HCT116 (cell line): ENCODE results near the gene ARMC3. TPM values are rescaled to one million over a fixed set of nuclear protein-coding genes. Genes with fewer than 3 reads are reported as not detected.

Source experiments
- ATAC-seq: fragments of 200-7000 bp; cut with Tn5 transposase; 2 replicates; pipeline ENCODE4 v1.9.1; 2020; ENCODE audit warnings: mild to moderate bottlenecking, moderate library complexity
- BruUV-seq: library from RNA; stranded (reverse); fragments of 400-500 nt; replicated peaks from 2 replicates; lab custom pipeline; 2021; lab: Mats Ljungman, UMichigan
- CTCF ChIA-PET: fragments of 300-600 bp; sonication (Branson Sonifier 250); formaldehyde crosslinking; loops from one replicate; lab custom pipeline; 2021; ENCODE audit warnings: antibody characterized with exemption; lab: Charles Lee
- POLR2A ChIA-PET: fragments of 300-600, 350-600 bp; sonication (Branson Sonifier 250); formaldehyde crosslinking; loops from one replicate; lab custom pipeline; 2021; ENCODE audit warnings: antibody characterized with exemption; lab: Charles Lee
- RAD21 ChIA-PET, 2 experiments: fragments of 300-600 bp; sonication (Branson Sonifier 250); formaldehyde crosslinking; loops; one replicate each; lab custom pipeline; 2023; ENCODE audit warnings: low total read pairs in 2 of 2; ENCODE audit not compliant: uncharacterized antibody in 2 of 2, unreplicated experiment in 2 of 2, low non-redundant PET in 1 of 2; lab: Charles Lee
- DNase-seq: peaks from one replicate; pipeline ENCODE4 v3.0.0-alpha.2; 2010; ENCODE audit warnings: low read depth, low spot score
- H2AFZ ChIP-seq: fragments of 200-600 bp; shearing (Covaris generic), sonication (generic); 2 replicates; pipeline ENCODE4 v1.6.1; 2017; ENCODE audit warnings: low read depth, mixed run types, mixed read lengths, antibody characterized with exemption, low read length; ENCODE audit not compliant: poor library complexity, severe bottlenecking
- H3K27ac ChIP-seq: 2 replicates; pipeline ENCODE4 v1.5.1; 2012; ENCODE audit warnings: low read depth, low read length
- H3K27me3 ChIP-seq: fragments of 200-600 bp; sonication (generic); 2 replicates; pipeline ENCODE4 v1.6.1; 2016; ENCODE audit warnings: mixed run types, low read length, mixed read lengths; ENCODE audit not compliant: insufficient read depth
- H3K36me3 ChIP-seq, 2 experiments: fragments of 200-500 bp in 1 of 2; fragments of 200-600 bp in 1 of 2; sonication (Bioruptor generic) in 1 of 2; sonication (generic) in 1 of 2; 2 replicates each; pipeline versions ENCODE4 v1.5.1 to v1.6.1; 2014 to 2016; ENCODE audit warnings: low read length in 2 of 2, inconsistent platforms in 1 of 2, mixed read lengths in 1 of 2, mixed run types in 1 of 2; ENCODE audit not compliant: insufficient read depth in 2 of 2, control insufficient read depth in 1 of 2
- H3K4me1 ChIP-seq, 2 experiments: fragments of 200-600 bp in 1 of 2; sonication (generic) in 1 of 2; 2 replicates each; pipeline versions ENCODE4 v1.5.1 to v1.6.1; 2012 to 2017; ENCODE audit warnings: low read length in 2 of 2, inconsistent platforms in 1 of 2, mild to moderate bottlenecking in 1 of 2, mixed read lengths in 1 of 2, mixed run types in 1 of 2, moderate library complexity in 1 of 2; ENCODE audit not compliant: insufficient read depth in 2 of 2, control insufficient read depth in 1 of 2
- H3K4me2 ChIP-seq: fragments of 200-600 bp; sonication (generic); 2 replicates; pipeline ENCODE4 v1.6.1; 2017; ENCODE audit warnings: mixed run types, low read length, mixed read lengths
- H3K4me3 ChIP-seq, 2 experiments: fragments of 200-600 bp in 1 of 2; sonication (generic) in 1 of 2; replicated peaks in 1 of 2; 2 replicates each; pipeline ENCODE4 v1.5.1; 2011 to 2016; ENCODE audit warnings: low read length in 2 of 2, control low read depth in 1 of 2, low read depth in 1 of 2, mild to moderate bottlenecking in 1 of 2, mixed read lengths in 1 of 2, mixed run types in 1 of 2
- H3K79me2 ChIP-seq: fragments of 200-600 bp; sonication (generic); 2 replicates; pipeline ENCODE4 v1.6.1; 2017; ENCODE audit warnings: mild to moderate bottlenecking, mixed run types, low read length, moderate library complexity, mixed read lengths; ENCODE audit not compliant: insufficient read depth
- H3K9ac ChIP-seq: fragments of 200-600 bp; sonication (generic); 2 replicates; pipeline ENCODE4 v1.6.1; 2016; ENCODE audit warnings: low read length, mixed read lengths
- H3K9me2 ChIP-seq: fragments of 200-600 bp; sonication (generic), shearing (Covaris generic); 2 replicates; pipeline ENCODE4 v1.6.1; 2017; ENCODE audit warnings: mixed run types, mild to moderate bottlenecking, moderate library complexity; ENCODE audit not compliant: insufficient read depth
- H3K9me3 ChIP-seq, 2 experiments: fragments of 200-500 bp in 1 of 2; fragments of 200-600 bp in 1 of 2; sonication (Bioruptor generic) in 1 of 2; sonication (generic) in 1 of 2; 2 replicates each; pipeline ENCODE4 v1.6.1; 2014 to 2017; ENCODE audit warnings: low read length in 2 of 2, mixed read lengths in 2 of 2, inconsistent platforms in 1 of 2, low read depth in 1 of 2, mild to moderate bottlenecking in 1 of 2, mixed run types in 1 of 2, moderate library complexity in 1 of 2; ENCODE audit not compliant: control insufficient read depth in 1 of 2, insufficient read depth in 1 of 2
- H4K20me1 ChIP-seq: fragments of 200-600 bp; sonication (generic), shearing (Covaris generic); 2 replicates; pipeline ENCODE4 v1.6.1; 2017; ENCODE audit warnings: mixed run types, mild to moderate bottlenecking, moderate library complexity; ENCODE audit not compliant: insufficient read depth
- ELF1 ChIP-seq: IDR thresholded peaks from 2 replicates; pipeline ENCODE4 v1.6.1; 2012; ENCODE audit warnings: low read depth, borderline replicate concordance
- EZH2phosphoT487 ChIP-seq: fragments of 200-600 bp; IDR thresholded peaks from 2 replicates; pipeline ENCODE4 v1.6.1; 2018; ENCODE audit warnings: antibody characterized with exemption, borderline replicate concordance
- FOSL1 ChIP-seq: IDR thresholded peaks from 2 replicates; pipeline ENCODE4 v1.6.1; 2012; ENCODE audit warnings: low read depth
- JUND ChIP-seq: IDR thresholded peaks from 2 replicates; pipeline ENCODE4 v1.6.1; 2012
- POLR2A ChIP-seq: IDR thresholded peaks from 2 replicates; pipeline ENCODE4 v1.7.0; 2011; ENCODE audit warnings: borderline replicate concordance; ENCODE audit not compliant: insufficient read depth, insufficient read length; ENCODE audit errors: extremely low read depth
- RAD21 ChIP-seq: IDR thresholded peaks from 2 replicates; pipeline ENCODE4 v1.6.1; 2012; ENCODE audit warnings: low read depth, mild to moderate bottlenecking
- SIN3A ChIP-seq: IDR thresholded peaks from 2 replicates; pipeline ENCODE4 v1.6.1; 2012; ENCODE audit warnings: low read depth
- SP1 ChIP-seq: IDR thresholded peaks from 2 replicates; pipeline ENCODE4 v1.6.1; 2012; ENCODE audit warnings: low read depth
- SRF ChIP-seq: IDR thresholded peaks from 2 replicates; pipeline ENCODE4 v1.6.1; 2012; ENCODE audit warnings: low read depth
- TCF7L2 ChIP-seq: IDR thresholded peaks from 2 replicates; pipeline ENCODE4 v1.7.0; 2011; ENCODE audit warnings: borderline replicate concordance, inconsistent platforms; ENCODE audit not compliant: insufficient read depth, insufficient read length; ENCODE audit errors: extremely low read depth
- YY1 ChIP-seq: IDR thresholded peaks from 2 replicates; pipeline ENCODE4 v1.6.1; 2011; ENCODE audit warnings: low read length, low read depth, moderate library complexity, mild to moderate bottlenecking; ENCODE audit not compliant: insufficient replicate concordance; ENCODE audit errors: extremely low read depth
- ZNF274 ChIP-seq: fragments of 200-500 bp; sonication (Bioruptor generic); IDR thresholded peaks from 2 replicates; pipeline ENCODE4 v1.6.1; 2014; ENCODE audit warnings: mild to moderate bottlenecking, low read depth, low read length, inconsistent platforms
- intact Hi-C: fragments of 100-400 bp; cut with micrococcal nuclease; formaldehyde crosslinking; loops from 2 replicates; pipeline ENCODE4 v1.10.0; 2022
- total RNA-seq: library from RNA; stranded (reverse); gene quantifications from one replicate; pipeline ENCODE4 v1.2.1, GENCODE V29; 2021; ENCODE audit not compliant: unreplicated experiment
- TF ChIP-seq, protein P1 (sequence below): IDR thresholded peaks from 2 replicates; pipeline ENCODE4 v1.6.1; 2012; ENCODE audit warnings: low read depth
- TF ChIP-seq, protein P2 (sequence below): IDR thresholded peaks from 2 replicates; pipeline ENCODE4 v1.6.1; 2011; ENCODE audit warnings: mild to moderate bottlenecking, low read length, moderate library complexity; ENCODE audit not compliant: insufficient replicate concordance; ENCODE audit errors: extremely low read depth
- TF ChIP-seq, protein P3 (sequence below): IDR thresholded peaks from 2 replicates; pipeline ENCODE4 v1.6.1; 2012
- TF ChIP-seq, protein P4 (sequence below): IDR thresholded peaks from 2 replicates; pipeline ENCODE4 v1.6.1; 2012

ARMC3 gene
- total RNA-seq, 1 experiment from 2014 or later, result 2.6 TPM

DNA sequence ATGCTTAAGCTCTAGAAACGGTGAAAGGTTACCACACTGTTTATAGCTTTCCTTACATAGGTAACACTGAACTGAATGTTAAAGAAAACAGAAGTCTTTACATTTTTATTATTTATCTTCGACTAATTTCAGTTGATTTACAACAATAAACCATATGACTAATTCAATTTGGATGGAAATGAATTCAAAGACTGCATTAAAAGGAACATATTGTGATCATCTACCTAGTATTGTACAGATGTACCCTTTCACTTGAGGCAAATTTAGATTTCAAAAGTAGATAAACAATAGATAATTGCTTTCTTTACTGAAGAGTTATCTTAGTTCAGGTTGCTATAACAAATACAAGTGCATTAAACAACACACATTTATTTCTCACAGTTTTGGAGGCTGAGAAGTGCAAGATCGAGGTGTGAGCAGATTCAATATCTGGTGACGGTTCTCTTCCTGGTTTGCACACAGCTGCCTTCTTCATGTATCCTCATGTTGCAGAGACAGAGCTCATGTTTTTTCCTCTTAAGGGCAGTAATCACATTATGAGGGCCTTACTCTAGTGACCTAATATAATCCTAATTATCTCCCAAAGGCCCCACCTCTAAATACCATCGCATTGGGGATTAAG, 15.0 kb upstream of the ARMC3 start:
- Histone ChIP-seq H3K9me3 (peaks cover 0 to 7% of the 10 kb centered on the region in 2 experiments; a peak in 2 of 4 replicates), H3K4me1 (no peaks in the 10 kb centered on the region), H3K27ac (no peak overlapping the region), H3K9ac (no peak overlapping the region), H3K4me2 (no peak overlapping the region), H3K27me3 (no peaks in the 10 kb centered on the region), H3K4me3 (no peak overlapping the region), H3K79me2 (no peaks in the 10 kb centered on the region), H2AFZ (no peak overlapping the region), H4K20me1 (no peaks in the 10 kb centered on the region), H3K36me3 (no peaks in the 10 kb centered on the region), H3K9me2 (no peaks in the 10 kb centered on the region)
- RAD21 ChIA-PET, result no interaction called here
- DNase-seq (no peak), ATAC-seq (no peak)
- no TSS peak for BruUV-seq
- CTCF ChIA-PET, result no interaction called here
- POLR2A ChIA-PET, result no interaction called here
- TF ChIP-seq, protein P1, sequence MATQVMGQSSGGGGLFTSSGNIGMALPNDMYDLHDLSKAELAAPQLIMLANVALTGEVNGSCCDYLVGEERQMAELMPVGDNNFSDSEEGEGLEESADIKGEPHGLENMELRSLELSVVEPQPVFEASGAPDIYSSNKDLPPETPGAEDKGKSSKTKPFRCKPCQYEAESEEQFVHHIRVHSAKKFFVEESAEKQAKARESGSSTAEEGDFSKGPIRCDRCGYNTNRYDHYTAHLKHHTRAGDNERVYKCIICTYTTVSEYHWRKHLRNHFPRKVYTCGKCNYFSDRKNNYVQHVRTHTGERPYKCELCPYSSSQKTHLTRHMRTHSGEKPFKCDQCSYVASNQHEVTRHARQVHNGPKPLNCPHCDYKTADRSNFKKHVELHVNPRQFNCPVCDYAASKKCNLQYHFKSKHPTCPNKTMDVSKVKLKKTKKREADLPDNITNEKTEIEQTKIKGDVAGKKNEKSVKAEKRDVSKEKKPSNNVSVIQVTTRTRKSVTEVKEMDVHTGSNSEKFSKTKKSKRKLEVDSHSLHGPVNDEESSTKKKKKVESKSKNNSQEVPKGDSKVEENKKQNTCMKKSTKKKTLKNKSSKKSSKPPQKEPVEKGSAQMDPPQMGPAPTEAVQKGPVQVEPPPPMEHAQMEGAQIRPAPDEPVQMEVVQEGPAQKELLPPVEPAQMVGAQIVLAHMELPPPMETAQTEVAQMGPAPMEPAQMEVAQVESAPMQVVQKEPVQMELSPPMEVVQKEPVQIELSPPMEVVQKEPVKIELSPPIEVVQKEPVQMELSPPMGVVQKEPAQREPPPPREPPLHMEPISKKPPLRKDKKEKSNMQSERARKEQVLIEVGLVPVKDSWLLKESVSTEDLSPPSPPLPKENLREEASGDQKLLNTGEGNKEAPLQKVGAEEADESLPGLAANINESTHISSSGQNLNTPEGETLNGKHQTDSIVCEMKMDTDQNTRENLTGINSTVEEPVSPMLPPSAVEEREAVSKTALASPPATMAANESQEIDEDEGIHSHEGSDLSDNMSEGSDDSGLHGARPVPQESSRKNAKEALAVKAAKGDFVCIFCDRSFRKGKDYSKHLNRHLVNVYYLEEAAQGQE, result no peak
- TF ChIP-seq SIN3A (no peak), JUND (no peak), TCF7L2 (no peak), RAD21 (no peak), SP1 (no peak), ELF1 (no peak), EZH2phosphoT487 (no peak), SRF (no peak), POLR2A (no peak), FOSL1 (no peak), YY1 (no peak), ZNF274 (no peak)
- TF ChIP-seq, protein P2, sequence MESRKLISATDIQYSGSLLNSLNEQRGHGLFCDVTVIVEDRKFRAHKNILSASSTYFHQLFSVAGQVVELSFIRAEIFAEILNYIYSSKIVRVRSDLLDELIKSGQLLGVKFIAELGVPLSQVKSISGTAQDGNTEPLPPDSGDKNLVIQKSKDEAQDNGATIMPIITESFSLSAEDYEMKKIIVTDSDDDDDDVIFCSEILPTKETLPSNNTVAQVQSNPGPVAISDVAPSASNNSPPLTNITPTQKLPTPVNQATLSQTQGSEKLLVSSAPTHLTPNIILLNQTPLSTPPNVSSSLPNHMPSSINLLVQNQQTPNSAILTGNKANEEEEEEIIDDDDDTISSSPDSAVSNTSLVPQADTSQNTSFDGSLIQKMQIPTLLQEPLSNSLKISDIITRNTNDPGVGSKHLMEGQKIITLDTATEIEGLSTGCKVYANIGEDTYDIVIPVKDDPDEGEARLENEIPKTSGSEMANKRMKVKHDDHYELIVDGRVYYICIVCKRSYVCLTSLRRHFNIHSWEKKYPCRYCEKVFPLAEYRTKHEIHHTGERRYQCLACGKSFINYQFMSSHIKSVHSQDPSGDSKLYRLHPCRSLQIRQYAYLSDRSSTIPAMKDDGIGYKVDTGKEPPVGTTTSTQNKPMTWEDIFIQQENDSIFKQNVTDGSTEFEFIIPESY, result no peak
- TF ChIP-seq, protein P3, sequence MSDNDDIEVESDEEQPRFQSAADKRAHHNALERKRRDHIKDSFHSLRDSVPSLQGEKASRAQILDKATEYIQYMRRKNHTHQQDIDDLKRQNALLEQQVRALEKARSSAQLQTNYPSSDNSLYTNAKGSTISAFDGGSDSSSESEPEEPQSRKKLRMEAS, result no peak
- TF ChIP-seq, protein P4, sequence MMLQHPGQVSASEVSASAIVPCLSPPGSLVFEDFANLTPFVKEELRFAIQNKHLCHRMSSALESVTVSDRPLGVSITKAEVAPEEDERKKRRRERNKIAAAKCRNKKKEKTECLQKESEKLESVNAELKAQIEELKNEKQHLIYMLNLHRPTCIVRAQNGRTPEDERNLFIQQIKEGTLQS, result no peak
- intact Hi-C loops, result no loop called here
